GM21381 (cell line): Measurements from ENCODE around the gene LSR.
"Not testable (repeated sequence)": the region's sequence is repeated elsewhere in the genome, so short reads cannot be mapped to it uniquely, and the experiment has no call there.

Experiments
- ATAC-seq: cut with Tn5 transposase; IDR thresholded peaks from one replicate; pipeline ENCODE4 v1.9.1; 2021; ENCODE audit warnings: mild to moderate bottlenecking, moderate library complexity; ENCODE audit not compliant: unreplicated experiment

The LSR gene

GRCh38 chr19:35217649-35217990, 31.2 kb upstream of the LSR start:
- no peak for ATAC-seq

GRCh38 chr19:35219008-35219407, 29.8 kb upstream of the LSR start:
- ATAC-seq, result no peak

GRCh38 chr19:35220315-35220921, 28.4 kb upstream of the LSR start:
- ATAC-seq, result no peak

DNA sequence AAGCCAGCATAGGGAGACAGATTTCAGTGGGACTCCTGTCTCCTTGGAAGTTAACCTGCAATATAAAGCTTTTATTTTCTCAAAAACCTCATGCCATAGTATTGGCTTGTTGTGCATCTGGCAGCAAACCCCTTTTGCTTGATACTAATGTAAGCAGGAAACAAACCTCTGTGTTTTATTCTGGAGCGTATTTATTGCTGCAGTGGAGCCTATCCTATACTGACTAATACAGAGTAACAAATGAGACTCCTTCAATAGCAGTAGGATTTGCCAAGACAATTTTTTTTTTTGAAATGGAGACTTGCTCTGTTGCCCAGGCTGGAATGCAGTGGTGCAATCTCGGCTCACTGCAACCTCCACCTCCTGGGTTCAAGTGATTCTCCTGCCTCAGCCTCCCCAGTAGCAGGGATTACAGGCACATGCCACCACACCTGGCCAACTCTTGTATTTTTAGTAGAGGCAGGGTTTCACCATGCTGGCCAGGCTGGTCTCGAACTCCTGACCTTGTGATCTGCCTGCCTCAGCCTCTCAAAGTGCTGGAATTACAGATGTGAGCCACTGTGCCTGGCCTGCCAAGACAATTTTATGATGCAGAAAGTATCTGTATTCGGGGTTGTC, 27.7 kb upstream of the LSR start:
- ATAC-seq, result not testable (repeated sequence)

DNA sequence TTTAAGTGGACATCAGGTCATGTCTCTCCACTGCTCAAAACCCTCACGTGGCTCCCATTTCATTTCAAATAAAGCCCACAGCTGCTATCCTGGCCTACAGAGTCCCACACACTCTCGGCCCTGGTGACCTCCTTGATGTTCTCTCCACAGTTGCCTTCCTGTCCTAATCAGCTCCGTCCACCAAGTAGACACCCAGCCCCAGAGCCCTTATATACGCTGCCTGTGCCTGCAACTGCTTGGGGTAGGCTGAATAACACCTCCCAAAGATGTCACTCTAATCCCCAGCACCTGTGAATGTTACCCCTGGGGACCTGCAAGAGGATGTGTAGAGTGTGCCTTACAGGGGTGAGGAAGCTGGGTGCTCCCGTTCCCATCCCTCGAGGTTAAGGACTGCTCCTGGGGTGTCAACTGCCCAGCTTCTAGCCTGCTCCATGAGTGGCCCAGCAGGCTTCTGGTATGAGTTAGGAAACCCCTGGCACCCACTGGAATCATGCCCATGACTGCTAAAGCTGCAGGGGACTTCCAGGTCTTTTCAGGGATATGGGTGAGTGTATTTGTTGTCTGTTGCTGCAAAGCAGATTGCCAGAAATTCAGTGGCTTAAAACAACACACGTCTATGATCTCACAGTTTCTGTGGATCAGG, 26.3 kb upstream of the LSR start:
- no peak for ATAC-seq

- ATAC-seq, result no peak
These were observed 25.6 kb upstream of the LSR start for GRCh38 chr19:35223084-35223790.

GRCh38 chr19:35223862-35224505, 24.8 kb upstream of the LSR start:
- ATAC-seq, result no peak

GRCh38 chr19:35224681-35225571, 23.9 kb upstream of the LSR start:
- no peak for ATAC-seq

DNA sequence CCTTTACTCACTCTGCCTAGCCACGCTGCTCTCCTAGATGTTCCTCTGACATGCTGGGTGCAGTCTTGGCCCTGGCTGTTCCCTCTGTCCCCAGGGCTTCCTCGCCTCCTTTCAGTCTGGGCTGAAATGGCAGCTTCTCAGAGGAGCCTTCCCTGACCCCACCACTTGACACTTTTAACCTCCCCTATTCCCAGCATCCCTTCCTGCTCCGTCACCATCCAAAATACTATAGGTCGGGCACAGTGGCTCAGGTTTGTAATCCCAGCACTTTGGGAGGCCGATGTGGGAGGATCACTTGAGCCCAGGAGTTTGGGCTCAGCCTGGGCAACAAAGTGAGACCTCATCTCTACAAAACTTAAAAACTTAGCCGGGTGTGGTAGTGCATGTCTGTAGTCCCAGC, 22.9 kb upstream of the LSR start:
- no peak for ATAC-seq

GRCh38 chr19:35226748-35227147, 22.1 kb upstream of the LSR start:
- ATAC-seq, result no peak

GRCh38 chr19:35228177-35228930, 20.4 kb upstream of the LSR start, which contains the start of gene FAM187B:
TSS of gene FAM187B (minus strand) at chr19:35228739. CDS start at chr19:35228680, 59 bp downstream.
- no peak for ATAC-seq

DNA sequence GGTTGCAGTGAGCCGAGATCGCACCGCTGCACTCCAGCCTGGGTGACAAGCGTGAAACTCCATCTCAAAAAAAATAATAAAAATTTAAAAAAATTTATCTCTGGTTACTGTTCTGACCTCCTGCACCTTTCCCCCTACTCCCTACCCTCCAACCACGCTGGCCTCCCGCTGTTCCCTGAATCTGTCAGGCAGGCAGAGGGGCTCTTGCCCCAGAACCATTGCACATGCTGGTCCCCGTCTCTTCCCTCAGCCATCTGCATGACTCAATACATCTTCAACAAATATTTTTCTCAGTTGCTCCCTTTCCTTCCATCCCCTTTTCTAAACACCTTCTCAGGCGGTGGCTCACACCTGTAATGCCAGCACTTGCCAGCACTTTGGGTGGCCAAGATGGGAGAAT, 19.2 kb upstream of the LSR start:
- ATAC-seq, result no peak

DNA sequence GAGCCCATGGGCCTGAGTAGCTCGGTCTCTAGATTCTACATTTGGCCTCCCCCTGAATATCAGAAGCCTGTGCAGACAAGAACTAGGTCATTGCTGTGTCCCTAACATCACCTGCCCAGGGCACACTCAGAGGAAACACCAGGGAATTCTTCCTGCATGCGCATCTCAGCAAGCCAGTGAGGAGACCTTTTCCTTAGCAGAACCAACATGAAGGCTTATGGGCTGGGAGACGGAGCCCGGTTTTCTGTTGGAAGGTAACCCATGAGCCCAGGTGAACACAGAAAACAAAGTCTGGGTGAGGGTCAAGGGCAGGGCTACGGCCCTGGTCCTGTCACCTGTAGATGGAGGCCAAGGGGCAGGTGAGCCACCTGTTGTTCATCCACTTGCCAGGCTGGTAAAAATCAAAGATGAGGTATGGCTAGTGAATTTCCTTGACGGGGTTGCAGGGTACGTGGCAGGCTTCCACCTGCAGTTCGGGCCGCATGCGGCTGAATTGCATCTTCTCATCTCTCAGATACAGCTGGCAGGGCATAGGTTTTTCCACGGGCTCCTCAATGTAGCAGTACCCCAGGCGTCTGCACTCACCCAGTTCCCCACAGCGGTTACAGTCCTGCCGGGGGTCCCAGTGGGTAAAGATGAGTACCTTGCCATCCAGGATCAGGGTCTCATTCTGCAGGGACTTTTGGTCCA, 16.7 kb upstream of the LSR start:
- no peak for ATAC-seq

DNA sequence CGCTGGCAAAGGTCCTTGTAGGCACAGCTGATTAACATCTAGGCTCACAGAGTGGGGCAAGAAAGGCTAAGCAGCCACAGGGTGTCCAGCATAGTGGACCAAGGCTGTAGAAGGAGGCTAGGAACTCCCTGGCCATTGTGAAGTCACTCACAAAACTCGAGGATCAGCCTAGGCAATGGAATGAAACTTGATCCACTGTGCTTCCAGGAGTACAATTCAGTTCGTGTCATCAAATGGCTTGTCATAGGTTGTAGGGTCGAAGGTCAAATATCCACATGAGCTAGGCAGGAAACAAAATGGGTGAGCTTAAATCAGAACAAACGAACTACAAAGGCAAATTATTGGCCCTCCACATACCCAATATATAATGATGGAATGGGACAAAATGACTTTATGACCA, 15.9 kb upstream of the LSR start:
- no peak for ATAC-seq

DNA sequence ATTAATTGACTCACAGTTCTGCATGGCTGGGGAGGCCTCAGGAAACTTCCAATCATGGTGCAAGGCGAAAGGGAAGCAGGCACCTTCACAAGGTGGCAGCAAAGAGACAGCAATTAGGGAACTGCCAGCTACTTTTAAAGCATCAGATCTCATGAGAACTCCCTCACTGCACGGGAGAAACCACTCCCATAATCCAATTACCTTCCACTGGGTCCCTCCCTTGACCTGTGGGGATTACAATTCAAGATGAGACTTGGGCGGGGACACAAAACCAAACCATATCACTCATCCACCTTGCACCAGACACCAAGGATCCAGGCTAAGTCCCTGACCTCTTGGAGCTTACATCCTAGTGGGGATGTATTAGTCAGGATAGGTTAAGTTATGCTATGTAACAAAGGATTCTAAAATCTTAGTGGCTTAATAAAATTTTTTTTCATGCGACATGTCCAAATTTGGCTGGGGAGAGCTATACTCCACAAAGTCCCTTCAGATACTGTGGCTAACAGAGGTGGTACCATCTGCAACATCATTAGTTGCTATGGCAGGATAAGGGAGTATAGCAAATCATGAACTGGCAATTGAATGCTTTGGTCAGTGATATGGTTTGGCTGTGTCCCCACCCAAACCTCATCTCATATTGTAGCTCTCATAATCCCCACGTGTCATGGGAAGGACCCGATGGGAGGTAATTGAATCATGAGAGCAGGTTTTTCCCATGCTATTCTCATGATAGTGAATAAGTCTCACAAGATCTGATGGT, 12.0 kb upstream of the LSR start:
- ATAC-seq, result no peak

DNA sequence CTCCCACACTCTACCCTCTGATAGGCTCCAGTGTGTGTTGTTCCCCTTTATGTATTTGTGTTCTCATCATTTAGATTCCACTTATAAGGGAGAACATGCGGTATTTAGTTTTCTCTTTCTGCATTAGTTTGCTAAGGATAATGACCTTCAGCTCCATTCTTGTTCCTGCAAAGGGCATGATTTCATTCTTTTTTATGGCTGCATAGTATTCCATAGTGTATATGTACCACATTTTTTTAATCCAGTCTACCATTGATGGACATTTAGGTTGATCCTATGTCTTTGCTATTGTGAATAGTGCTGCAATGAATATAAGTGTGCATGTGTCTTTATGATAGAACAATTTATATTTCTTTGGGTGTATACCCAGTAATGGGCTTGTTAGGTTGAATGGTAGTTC, 9.2 kb upstream of the LSR start:
- not testable (repeated sequence) for ATAC-seq

- no peak for ATAC-seq
These were observed 8.5 kb upstream of the LSR start for GRCh38 chr19:35240327-35240726.

DNA sequence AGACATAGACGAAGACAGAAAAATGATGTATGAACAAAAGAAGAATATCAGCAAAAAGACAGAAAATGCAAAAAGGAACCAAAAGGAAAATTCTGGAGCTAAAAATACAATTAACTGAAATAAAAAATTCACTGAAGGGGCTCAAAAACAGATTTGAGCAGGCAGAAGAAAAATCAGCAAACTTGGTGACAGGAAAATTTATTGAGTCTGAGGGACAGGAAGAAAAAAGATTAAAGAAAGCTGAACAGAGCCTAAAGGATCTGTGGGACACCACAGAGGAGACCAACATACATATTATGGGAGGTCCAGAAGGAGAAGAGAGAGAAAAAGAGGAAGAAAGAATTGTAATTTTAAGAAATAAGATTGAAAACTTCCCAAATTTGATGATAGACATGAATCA, 7.4 kb upstream of the LSR start:
- ATAC-seq, result no peak
